Measurements from ENCODE around the gene GOLGA6L24. TPM values are rescaled to one million over a fixed set of nuclear protein-coding genes. Genes with fewer than 3 reads are reported as not detected.

GOLGA6L24 gene, protein sequence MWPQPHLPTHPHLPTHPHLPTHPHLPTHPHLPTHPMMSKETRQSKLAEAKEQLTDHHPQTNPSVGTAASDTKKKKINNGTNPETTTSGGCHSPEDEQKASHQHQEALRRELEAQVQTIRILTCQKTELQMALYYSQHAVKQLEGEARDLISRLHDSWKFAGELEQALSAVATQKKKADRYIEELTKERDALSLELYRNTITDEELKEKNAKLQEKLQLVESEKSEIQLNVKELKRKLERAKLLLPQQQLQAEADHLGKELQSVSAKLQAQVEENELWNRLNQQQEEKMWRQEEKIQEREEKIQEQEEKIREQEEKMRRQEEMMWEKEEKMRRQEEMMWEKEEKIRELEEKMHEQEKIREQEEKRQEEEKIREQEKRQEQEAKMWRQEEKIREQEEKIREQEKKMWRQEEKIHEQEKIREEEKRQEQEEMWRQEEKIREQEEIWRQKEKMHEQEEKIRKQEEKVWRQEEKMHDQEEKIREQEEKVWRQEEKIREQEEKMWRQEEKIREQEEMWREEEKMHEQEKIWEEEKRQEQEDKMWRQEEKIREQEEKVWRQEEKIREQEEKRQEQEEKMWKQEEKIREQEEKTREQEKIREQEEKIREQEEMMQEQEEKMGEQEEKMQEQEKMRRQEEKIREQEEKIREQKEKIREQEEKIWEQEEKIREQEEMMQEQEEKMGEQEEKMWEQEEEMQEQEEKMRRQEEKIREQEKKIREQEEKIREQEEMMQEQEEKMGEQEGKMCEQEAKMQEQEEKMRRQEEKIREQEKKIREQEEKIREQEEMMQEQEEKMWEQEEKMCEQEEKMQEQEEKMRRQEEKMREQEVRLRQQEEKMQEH
- total RNA-seq (2014; rRNA removed; shearing (Covaris generic)), result not detected in 2 replicates

DNA sequence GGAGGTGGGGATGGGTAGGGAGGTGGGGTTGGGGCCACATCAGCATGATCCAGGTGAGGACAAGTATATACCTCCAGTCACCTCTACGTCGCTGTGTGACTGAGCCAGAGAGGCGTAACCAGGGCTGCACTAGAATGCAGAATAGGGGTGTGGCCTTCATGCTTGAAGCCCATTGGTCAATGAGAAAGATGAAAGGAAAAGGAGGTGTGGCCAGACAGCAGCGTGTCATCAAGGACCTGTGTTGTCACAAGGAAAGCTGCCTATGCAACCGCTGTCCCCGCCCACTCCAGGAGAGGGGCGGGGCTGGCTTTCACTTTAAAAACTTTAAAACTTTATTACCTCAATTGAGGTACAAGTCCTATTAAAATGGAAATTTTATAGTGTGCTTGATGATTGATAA lies at the start of gene GOLGA6L24:
Gene GOLGA6L24, minus strand, starts transcription at position 101 of the 400 bp plus-strand sequence. Its CDS starts 61 bp downstream, at position 40.

DNA sequence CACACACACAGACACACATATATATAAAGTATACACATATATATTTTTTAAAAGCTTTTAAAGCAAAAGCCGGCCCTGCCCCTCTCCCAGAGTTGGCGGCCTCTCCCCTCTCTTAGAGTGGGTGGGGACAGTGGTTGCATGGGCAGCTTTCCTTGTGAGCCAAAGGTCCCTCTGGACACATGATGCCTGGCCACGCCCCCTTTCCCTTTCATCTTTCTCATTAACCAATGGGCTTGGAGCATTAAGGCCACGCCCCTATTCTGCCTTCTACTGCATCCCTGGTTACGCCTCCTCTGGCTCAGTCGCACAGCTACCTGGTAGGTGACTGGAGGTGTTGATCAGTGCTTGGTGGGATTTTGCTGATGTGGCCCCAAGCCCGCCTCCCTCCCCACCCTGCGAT lies 20.5 kb upstream of the GOLGA6L24 start, which contains the start of gene GOLGA8F:
Gene GOLGA8F, plus strand, starts transcription at position 301 of the 400 bp plus-strand sequence. Its CDS starts 98 bp downstream, at position 399.

DNA sequence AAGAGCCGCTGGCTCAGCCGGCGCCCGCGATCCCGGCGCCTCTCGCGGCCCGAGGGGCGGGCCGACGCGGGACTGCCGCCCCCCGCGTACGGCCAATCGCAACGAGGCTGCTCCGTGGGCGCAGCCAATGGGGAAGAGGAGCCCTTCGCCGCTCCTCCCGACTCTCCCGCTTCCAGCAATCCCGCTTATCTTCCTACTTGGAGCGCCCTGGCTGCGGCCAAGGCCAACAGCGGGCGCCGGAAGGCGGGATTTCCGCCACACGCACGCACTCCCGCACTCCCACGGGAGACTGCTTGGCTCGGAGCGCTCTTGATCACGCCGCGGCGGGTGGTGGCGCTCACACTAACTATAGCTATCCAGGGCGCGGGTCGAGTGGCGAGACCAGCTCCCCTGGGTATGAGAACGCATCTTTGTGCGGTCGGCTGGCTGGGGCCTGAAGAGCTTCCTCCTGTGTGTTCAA lies 35.7 kb downstream of the GOLGA6L24 start, which contains the start of gene HERC2:
Gene HERC2, minus strand, starts transcription at position 51 of the 460 bp plus-strand sequence. CDS start 746 bp downstream, outside the sequence.

Small RNA genes within 50 kb of the gene (small RNA-seq; reads per million reads assigned to genes)
- gene AC091304.5, result not detected
- not detected for gene RN7SL238P

Other genes starting within 250 kb of the GOLGA6L24 start
- gene HERC2, start 35.9 kb downstream of the GOLGA6L24 start, total RNA-seq (2014; rRNA removed; shearing (Covaris generic)), result 38.7 and 44.8 TPM in 2 replicates
- 0.34 TPM in 1 of 2 replicates, not detected in the other for gene GOLGA8F, start 20.6 kb upstream of the GOLGA6L24 start, total RNA-seq (2014; rRNA removed; shearing (Covaris generic))
- gene GOLGA8G, start 174.9 kb upstream of the GOLGA6L24 start, total RNA-seq (2014; rRNA removed; shearing (Covaris generic)), result 0.34 and 0.85 TPM in 2 replicates
- gene GOLGA6L25, start 195.5 kb upstream of the GOLGA6L24 start, total RNA-seq (2014; rRNA removed; shearing (Covaris generic)), result not detected in 2 replicates